ENCODE results near the gene SORCS2. TPM values are rescaled to one million over a fixed set of nuclear protein-coding genes. Genes with fewer than 3 reads are reported as not detected.

SORCS2 gene
- total RNA-seq, 5 donors from 2014 or later (not counting 1 experiment from before 2014, with no cell fraction given), result 0.22 TPM; not detected in 4

DNA sequence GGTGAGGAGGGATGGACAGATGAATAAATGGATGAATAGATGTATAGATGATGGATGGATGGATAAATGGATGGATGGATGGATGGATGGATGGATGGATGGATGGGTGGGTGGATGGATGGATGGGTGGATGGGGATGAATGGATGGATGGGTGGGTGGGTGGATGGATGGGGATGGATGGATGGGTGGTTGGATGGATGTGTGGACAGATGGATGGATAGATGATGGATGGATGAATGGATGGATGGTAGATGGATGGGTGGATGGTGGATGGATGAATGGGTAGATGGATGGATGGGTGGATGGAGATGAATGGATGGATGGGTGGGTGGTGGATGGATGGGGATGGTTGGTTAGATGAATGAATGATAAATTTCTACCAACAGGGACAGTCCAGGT, 449.4 kb downstream of the SORCS2 start:
- H3K4me3 Mint-ChIP-seq, result no peak overlapping the region
- ChIA-PET POLR2A (no interaction called here), CTCF (no interaction called here)
- Histone ChIP-seq H3K4me1 (ENCODE audit: control insufficient read depth in 1 of 2, extremely low read depth in 1 of 2, insufficient read depth in 2 of 2, low read length in 2 of 2) (peaks cover 0 to 35% of the 10 kb centered on the region in 2 experiments), H3K27me3 (replicated peaks in 1 of 2; ENCODE audit: control insufficient read depth in 2 of 2, extremely low read depth in 1 of 2, insufficient read depth in 2 of 2, low read length in 1 of 2) (peaks cover 0 to 8% of the 10 kb centered on the region in 2 experiments), H3K27ac (ENCODE audit: low read length) (no peak overlapping the region), H3K9me3 (no peaks in the 10 kb centered on the region), H3K36me3 (ENCODE audit: control insufficient read depth in 2 of 2, extremely low read depth in 1 of 2, insufficient read depth in 1 of 2, low read length in 1 of 2) (no peaks in the 10 kb centered on the region), H3K4me3 (ENCODE audit: control insufficient read depth in 1 of 2, extremely low read depth in 1 of 2, low read length in 1 of 2) (no peak overlapping the region)
- DNase-seq, result no peak
- H3K4me1 Mint-ChIP-seq, result peaks cover 0 to 9% (median 6%) of the 10 kb centered on the region in 3 donors
- no peak for ATAC-seq (replicated peaks in 1 of 4)
- no peaks in the 10 kb centered on the region for H3K36me3 Mint-ChIP-seq
- H3K27me3 Mint-ChIP-seq, result peaks cover 3 to 5% of the 10 kb centered on the region in 2 donors
- H3K27ac Mint-ChIP-seq, result no peak overlapping the region
- peaks cover 2 to 5% (median 4%) of the 10 kb centered on the region in 3 donors for H3K9me3 Mint-ChIP-seq

DNA sequence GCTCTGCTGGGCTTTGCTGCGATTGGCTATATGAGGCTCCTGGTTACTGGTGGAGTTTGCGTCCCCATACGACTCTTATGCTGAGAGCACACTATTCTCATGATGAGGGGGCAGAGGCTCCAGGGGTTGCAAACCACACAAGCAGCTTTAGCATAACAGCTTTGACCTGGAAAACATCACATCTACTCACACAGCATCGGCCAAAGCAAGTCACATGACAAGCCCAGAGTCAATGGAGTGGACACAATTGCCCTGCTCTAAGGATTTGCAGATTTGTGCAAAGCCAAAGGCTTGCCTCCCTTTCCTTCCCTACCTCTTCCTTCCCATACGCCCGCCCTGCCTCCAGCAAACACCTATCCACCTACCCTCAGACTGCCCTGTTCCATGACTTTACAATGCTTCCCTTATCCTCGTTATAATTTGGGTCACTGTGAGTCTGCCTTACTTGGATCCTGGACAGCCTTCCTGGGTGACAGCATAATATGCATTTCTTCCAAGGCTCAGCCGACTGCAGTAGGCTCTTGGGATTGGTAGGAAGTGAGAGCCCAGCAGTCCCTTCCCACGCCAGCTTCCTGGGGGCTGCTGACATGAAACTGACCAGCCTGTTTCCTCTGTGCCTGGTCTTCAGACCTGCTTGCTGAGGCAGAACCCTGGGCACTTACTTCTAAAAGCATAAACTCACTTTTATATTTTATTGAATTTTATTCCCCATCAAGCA, 450.6 kb downstream of the SORCS2 start:
- H3K27ac ChIP-seq (ENCODE audit: low read length), result no peak overlapping the region
- no peaks in the 10 kb centered on the region for H3K9me3 ChIP-seq
- H3K27ac Mint-ChIP-seq, result no peak overlapping the region
- CTCF ChIA-PET, result no interaction called here
- H3K36me3 Mint-ChIP-seq, result no peaks in the 10 kb centered on the region
- no peaks in the 10 kb centered on the region for H3K36me3 ChIP-seq (ENCODE audit: control insufficient read depth in 2 of 2, extremely low read depth in 1 of 2, insufficient read depth in 1 of 2, low read length in 1 of 2)
- peaks cover 0 to 47% of the 10 kb centered on the region in 2 experiments for H3K4me1 ChIP-seq (ENCODE audit: control insufficient read depth in 1 of 2, extremely low read depth in 1 of 2, insufficient read depth in 2 of 2, low read length in 2 of 2)
- ATAC-seq (replicated peaks in 1 of 4) (no peak), DNase-seq (no peak)
- H3K4me3 ChIP-seq (ENCODE audit: control insufficient read depth in 1 of 2, extremely low read depth in 1 of 2, low read length in 1 of 2), result no peak overlapping the region
- H3K9me3 Mint-ChIP-seq, result peaks cover 2 to 5% (median 4%) of the 10 kb centered on the region in 3 donors
- H3K27me3 ChIP-seq (replicated peaks in 1 of 2; ENCODE audit: control insufficient read depth in 2 of 2, extremely low read depth in 1 of 2, insufficient read depth in 2 of 2, low read length in 1 of 2), result peaks cover 0 to 5% of the 10 kb centered on the region in 2 experiments
- H3K27me3 Mint-ChIP-seq, result peaks cover 3 to 8% of the 10 kb centered on the region in 2 donors
- no peak overlapping the region for H3K4me3 Mint-ChIP-seq
- H3K4me1 Mint-ChIP-seq, result peaks cover 0 to 19% (median 10%) of the 10 kb centered on the region in 3 donors
- 59% methylated on average over 5 of the region's 9 CpGs for WGBS (ENCODE audit: insufficient coverage)
- POLR2A ChIA-PET, result no interaction called here

DNA sequence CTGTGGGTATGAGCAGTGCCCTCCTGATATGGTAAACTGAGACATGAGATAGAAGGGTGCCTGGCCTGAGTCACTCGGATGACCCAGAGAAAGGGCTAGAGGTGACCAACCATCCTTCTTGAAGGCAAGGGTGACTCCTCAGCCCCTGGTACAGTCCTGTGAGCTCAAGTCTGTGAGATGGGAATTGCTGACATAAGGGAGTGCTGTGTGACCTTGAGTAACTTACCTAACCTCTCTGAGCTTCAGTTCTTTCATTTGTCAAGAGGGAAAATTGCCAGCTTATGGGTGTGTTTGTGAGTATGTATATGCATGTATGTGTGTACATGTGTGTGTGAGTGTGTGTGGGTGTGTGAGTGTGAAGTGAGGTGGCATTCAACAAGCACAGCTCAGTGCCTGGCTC, 452.8 kb downstream of the SORCS2 start:
- Mint-ChIP-seq H3K9me3 (peaks cover 2 to 5% (median 4%) of the 10 kb centered on the region in 3 donors), H3K36me3 (no peaks in the 10 kb centered on the region), H3K4me3 (no peak overlapping the region), H3K27ac (no peak overlapping the region), H3K4me1 (peaks cover 16 to 39% (median 25%) of the 10 kb centered on the region in 3 donors), H3K27me3 (peaks cover 3 to 11% of the 10 kb centered on the region in 2 donors)
- no peaks in the 10 kb centered on the region for H3K9me3 ChIP-seq
- ChIA-PET CTCF (no interaction called here), POLR2A (no interaction called here)
- H3K36me3 ChIP-seq (ENCODE audit: control insufficient read depth in 2 of 2, extremely low read depth in 1 of 2, insufficient read depth in 1 of 2, low read length in 1 of 2), result no peaks in the 10 kb centered on the region
- ATAC-seq (replicated peaks in 1 of 4) (no peak), DNase-seq (no peak)
- peak overlapping the region; percentile 15 for H3K27ac ChIP-seq (ENCODE audit: low read length)
- H3K4me3 ChIP-seq (ENCODE audit: control insufficient read depth in 1 of 2, extremely low read depth in 1 of 2, low read length in 1 of 2), result no peak overlapping the region
- WGBS (ENCODE audit: insufficient coverage), result 100% methylated on average over 1 of the region's 1 CpG
- peaks cover 0 to 9% of the 10 kb centered on the region in 2 experiments for H3K27me3 ChIP-seq (replicated peaks in 1 of 2; ENCODE audit: control insufficient read depth in 2 of 2, extremely low read depth in 1 of 2, insufficient read depth in 2 of 2, low read length in 1 of 2)
- H3K4me1 ChIP-seq (ENCODE audit: control insufficient read depth in 1 of 2, extremely low read depth in 1 of 2, insufficient read depth in 2 of 2, low read length in 2 of 2), result peaks cover 0 to 59% of the 10 kb centered on the region in 2 experiments

DNA sequence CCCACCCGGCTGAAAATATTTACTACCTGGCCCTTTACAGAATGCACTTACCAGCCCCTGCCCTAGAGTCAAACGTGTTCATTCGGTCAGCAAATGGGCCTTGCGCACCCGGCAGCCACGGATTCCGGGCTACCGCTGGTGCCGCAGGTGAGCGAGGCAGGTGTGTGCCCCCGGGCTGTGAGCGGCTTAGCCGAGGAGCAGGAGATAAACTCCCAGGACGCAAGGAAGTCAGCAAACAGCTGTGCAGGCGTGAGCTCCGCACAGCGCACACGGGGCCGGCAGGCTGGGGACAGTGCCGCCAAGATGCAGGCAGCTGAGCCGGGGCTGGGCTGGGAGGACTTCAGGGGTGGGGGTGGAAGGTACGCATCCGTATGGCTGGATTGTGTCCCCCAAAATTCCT, 453.6 kb downstream of the SORCS2 start:
- no peaks in the 10 kb centered on the region for H3K36me3 Mint-ChIP-seq
- no peak overlapping the region for H3K4me3 Mint-ChIP-seq
- peaks cover 6 to 13% of the 10 kb centered on the region in 2 donors for H3K27me3 Mint-ChIP-seq
- POLR2A ChIA-PET, result no interaction called here
- DNase-seq (no peak), ATAC-seq (replicated peaks in 1 of 4) (no peak)
- peaks cover 0 to 9% of the 10 kb centered on the region in 2 experiments for H3K27me3 ChIP-seq (replicated peaks in 1 of 2; ENCODE audit: control insufficient read depth in 2 of 2, extremely low read depth in 1 of 2, insufficient read depth in 2 of 2, low read length in 1 of 2)
- H3K9me3 Mint-ChIP-seq, result peaks cover 2 to 5% (median 4%) of the 10 kb centered on the region in 3 donors
- CTCF ChIA-PET, result no interaction called here
- no peaks in the 10 kb centered on the region for H3K36me3 ChIP-seq (ENCODE audit: control insufficient read depth in 2 of 2, extremely low read depth in 1 of 2, insufficient read depth in 1 of 2, low read length in 1 of 2)
- peaks cover 16 to 47% (median 31%) of the 10 kb centered on the region in 3 donors for H3K4me1 Mint-ChIP-seq
- H3K27ac ChIP-seq (ENCODE audit: low read length), result peak overlapping the region; percentile 64
- peaks cover 0 to 67% of the 10 kb centered on the region in 2 experiments for H3K4me1 ChIP-seq (ENCODE audit: control insufficient read depth in 1 of 2, extremely low read depth in 1 of 2, insufficient read depth in 2 of 2, low read length in 2 of 2)
- H3K4me3 ChIP-seq (ENCODE audit: control insufficient read depth in 1 of 2, extremely low read depth in 1 of 2, low read length in 1 of 2), result no peak overlapping the region
- no peaks in the 10 kb centered on the region for H3K9me3 ChIP-seq
- WGBS (ENCODE audit: insufficient coverage), result 98% methylated on average over 14 of the region's 23 CpGs
- H3K27ac Mint-ChIP-seq, result no peak overlapping the region

DNA sequence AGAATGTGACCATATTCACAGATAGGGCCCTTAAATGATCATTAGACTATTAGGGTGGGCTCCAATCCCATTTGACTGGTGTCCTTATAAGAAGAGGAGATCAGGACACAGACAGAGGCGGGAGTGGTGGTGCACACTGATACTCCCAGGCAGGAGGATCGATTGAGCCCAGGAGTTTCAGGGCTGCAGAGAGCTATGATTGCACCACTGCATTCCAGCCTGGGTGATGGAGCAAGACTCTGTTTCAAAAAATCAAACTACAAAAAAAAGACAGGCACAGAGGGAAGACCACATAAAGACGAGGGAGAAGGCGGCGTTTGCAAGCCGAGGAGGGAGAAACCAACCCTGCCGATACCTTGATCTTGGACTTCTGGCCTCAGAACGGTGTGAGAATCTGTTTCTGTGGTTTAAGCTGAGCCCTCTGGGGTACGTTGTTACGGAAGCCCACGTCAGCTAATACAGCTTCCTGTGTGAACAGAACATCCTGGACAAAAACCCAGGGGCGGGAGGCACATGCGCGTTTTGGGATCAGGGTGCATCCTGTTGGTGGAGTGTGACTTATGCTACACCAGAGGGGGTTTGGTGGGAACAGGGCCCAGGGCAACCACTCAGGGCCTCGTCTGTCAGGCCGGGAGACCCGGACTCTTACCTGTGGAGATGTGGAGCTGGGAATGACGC, 454.2 kb downstream of the SORCS2 start:
- Histone ChIP-seq H3K4me1 (ENCODE audit: control insufficient read depth in 1 of 2, extremely low read depth in 1 of 2, insufficient read depth in 2 of 2, low read length in 2 of 2) (peaks cover 0 to 72% of the 10 kb centered on the region in 2 experiments), H3K36me3 (ENCODE audit: control insufficient read depth in 2 of 2, extremely low read depth in 1 of 2, insufficient read depth in 1 of 2, low read length in 1 of 2) (no peaks in the 10 kb centered on the region), H3K4me3 (ENCODE audit: control insufficient read depth in 1 of 2, extremely low read depth in 1 of 2, low read length in 1 of 2) (no peak overlapping the region), H3K9me3 (no peaks in the 10 kb centered on the region), H3K27ac (ENCODE audit: low read length) (peak overlapping the region; percentile 64), H3K27me3 (replicated peaks in 1 of 2; ENCODE audit: control insufficient read depth in 2 of 2, extremely low read depth in 1 of 2, insufficient read depth in 2 of 2, low read length in 1 of 2) (peaks cover 0 to 9% of the 10 kb centered on the region in 2 experiments)
- Mint-ChIP-seq H3K27ac (peak overlapping the region; percentile 24 to 48), H3K27me3 (peaks cover 7 to 16% of the 10 kb centered on the region in 2 donors), H3K9me3 (peaks cover 0 to under 1% (median 0%) of the 10 kb centered on the region in 3 donors), H3K36me3 (no peaks in the 10 kb centered on the region), H3K4me1 (peaks cover 16 to 49% (median 31%) of the 10 kb centered on the region in 3 donors), H3K4me3 (no peak overlapping the region)
- 60% methylated on average over 14 of the region's 18 CpGs for WGBS (ENCODE audit: insufficient coverage)
- ATAC-seq (replicated peaks in 1 of 4) (no peak), DNase-seq (peak in 26 of 35 experiments; percentile 4 to 65 (median 29))
- POLR2A ChIA-PET, result no interaction called here
- CTCF ChIA-PET, result no interaction called here

DNA sequence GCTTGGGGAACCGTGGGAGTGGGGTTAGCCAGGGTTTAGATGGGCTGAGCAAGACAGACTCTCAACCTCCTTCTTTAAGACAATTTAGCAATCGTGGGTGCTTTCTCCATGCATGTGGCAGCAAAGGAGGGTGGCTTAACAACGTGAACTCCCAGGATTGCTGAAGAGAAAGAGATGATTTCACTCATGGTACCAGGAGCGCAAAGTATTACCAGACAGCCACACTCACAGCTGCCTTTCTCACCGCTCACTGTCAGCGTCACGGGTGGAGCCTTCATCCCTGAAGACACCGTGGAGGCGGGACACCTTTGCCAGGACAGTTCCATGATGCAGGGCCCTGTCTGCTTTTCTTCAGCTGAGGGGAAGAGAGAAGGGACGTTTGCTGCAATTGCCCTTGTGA, 454.8 kb downstream of the SORCS2 start:
- no peaks in the 10 kb centered on the region for H3K9me3 Mint-ChIP-seq
- peaks cover 7 to 16% of the 10 kb centered on the region in 2 donors for H3K27me3 Mint-ChIP-seq

More for the DNA sequence above, 454.8 kb downstream of the SORCS2 start:
- WGBS (ENCODE audit: insufficient coverage), result 88% methylated on average over 8 of the region's 10 CpGs
- H3K9me3 ChIP-seq, result no peaks in the 10 kb centered on the region
- CTCF ChIA-PET, result no interaction called here
- H3K27ac ChIP-seq (ENCODE audit: low read length), result peak overlapping the region; percentile 64
- no peaks in the 10 kb centered on the region for H3K36me3 ChIP-seq (ENCODE audit: control insufficient read depth in 2 of 2, extremely low read depth in 1 of 2, insufficient read depth in 1 of 2, low read length in 1 of 2)
- peaks cover 0 to 9% of the 10 kb centered on the region in 2 experiments for H3K27me3 ChIP-seq (replicated peaks in 1 of 2; ENCODE audit: control insufficient read depth in 2 of 2, extremely low read depth in 1 of 2, insufficient read depth in 2 of 2, low read length in 1 of 2)
- Mint-ChIP-seq H3K27ac (peak overlapping the region; percentile 15 to 24), H3K4me3 (no peak overlapping the region), H3K4me1 (peaks cover 16 to 53% (median 31%) of the 10 kb centered on the region in 3 donors), H3K36me3 (no peaks in the 10 kb centered on the region)
- ATAC-seq (replicated peaks in 1 of 4) (no peak), DNase-seq (no peak)
- H3K4me3 ChIP-seq (ENCODE audit: control insufficient read depth in 1 of 2, extremely low read depth in 1 of 2, low read length in 1 of 2), result no peak overlapping the region
- POLR2A ChIA-PET, result no interaction called here
- H3K4me1 ChIP-seq (ENCODE audit: control insufficient read depth in 1 of 2, extremely low read depth in 1 of 2, insufficient read depth in 2 of 2, low read length in 2 of 2), result peaks cover 0 to 79% of the 10 kb centered on the region in 2 experiments
